ENCODE results near the gene PTPN4. TPM values are rescaled to one million over a fixed set of nuclear protein-coding genes. Genes with fewer than 3 reads are reported as not detected.

PTPN4 gene
- total and polyA plus RNA-seq, 12 donors, result 5.2 to 56.5 (median 40.6) TPM

GRCh38 chr2:120013597-120014223, 254.0 kb downstream of the PTPN4 start:
- no peaks in the 10 kb centered on the region for H3K27me3 ChIP-seq
- no peaks in the 10 kb centered on the region for H3K9me3 ChIP-seq (replicated peaks in 1 of 3)
- peak overlapping the region in 4 of 5 donors; percentile 82 to 91 (median 86) for H3K27ac ChIP-seq
- no peaks in the 10 kb centered on the region for H3K36me3 ChIP-seq (replicated peaks in 1 of 2)
- intact Hi-C loops (cut with DNase I), result no loop called here
- peaks cover 4 to 23% of the 10 kb centered on the region in 2 donors for H3K4me1 ChIP-seq (replicated peaks in 1 of 2)
- WGBS, 4 donors, result 26 to 31% (median 30%) methylated on average over 17 of the region's 17 CpGs
- TF ChIP-seq CTCF (IDR thresholded peaks at IDR 0.05) (no peak), POLR2A (IDR thresholded peaks at IDR 0.05) (no peak)
- H3K4me3 ChIP-seq, result peak overlapping the region; percentile 72 to 100 (median 93)
- peak in 4 of 7 donors; percentile 21 to 60 (median 31) for DNase-seq

GRCh38 chr2:120014226-120014980, 254.7 kb downstream of the PTPN4 start:
- Histone ChIP-seq H3K4me1 (replicated peaks in 1 of 2) (peaks cover 4 to 23% of the 10 kb centered on the region in 2 donors), H3K27ac (no peak overlapping the region), H3K27me3 (no peaks in the 10 kb centered on the region), H3K4me3 (peak overlapping the region in 1 of 4 donors; percentile 72), H3K9me3 (replicated peaks in 1 of 3) (no peaks in the 10 kb centered on the region), H3K36me3 (replicated peaks in 1 of 2) (no peaks in the 10 kb centered on the region)
- TF ChIP-seq POLR2A (IDR thresholded peaks at IDR 0.05) (no peak), CTCF (IDR thresholded peaks at IDR 0.05) (no peak)
- no peak for DNase-seq
- intact Hi-C loops (cut with DNase I), result no loop called here
- WGBS, 4 donors, result 78 to 87% (median 81%) methylated on average over 8 of the region's 8 CpGs

- intact Hi-C loops (cut with DNase I), result no loop called here
Measured at GRCh38 chr2:120016800-120017199, 257.1 kb downstream of the PTPN4 start.

More at GRCh38 chr2:120016800-120017199, 257.1 kb downstream of the PTPN4 start:
- H3K9me3 ChIP-seq (replicated peaks in 1 of 3), result no peaks in the 10 kb centered on the region
- no peak overlapping the region for H3K4me3 ChIP-seq
- no peak for DNase-seq
- H3K27me3 ChIP-seq, result no peaks in the 10 kb centered on the region
- no peak overlapping the region for H3K27ac ChIP-seq
- H3K36me3 ChIP-seq (replicated peaks in 1 of 2), result no peaks in the 10 kb centered on the region
- peaks cover 4 to 23% of the 10 kb centered on the region in 2 donors for H3K4me1 ChIP-seq (replicated peaks in 1 of 2)
- TF ChIP-seq POLR2A (IDR thresholded peaks at IDR 0.05) (no peak), CTCF (IDR thresholded peaks at IDR 0.05) (no peak)
- WGBS, 4 donors, result 70 to 80% (median 71%) methylated on average over 3 of the region's 3 CpGs

Data from adrenal gland (tissue), 12 donors.